ENCODE results near the gene KISS1R.

Gene KISS1R

DNA sequence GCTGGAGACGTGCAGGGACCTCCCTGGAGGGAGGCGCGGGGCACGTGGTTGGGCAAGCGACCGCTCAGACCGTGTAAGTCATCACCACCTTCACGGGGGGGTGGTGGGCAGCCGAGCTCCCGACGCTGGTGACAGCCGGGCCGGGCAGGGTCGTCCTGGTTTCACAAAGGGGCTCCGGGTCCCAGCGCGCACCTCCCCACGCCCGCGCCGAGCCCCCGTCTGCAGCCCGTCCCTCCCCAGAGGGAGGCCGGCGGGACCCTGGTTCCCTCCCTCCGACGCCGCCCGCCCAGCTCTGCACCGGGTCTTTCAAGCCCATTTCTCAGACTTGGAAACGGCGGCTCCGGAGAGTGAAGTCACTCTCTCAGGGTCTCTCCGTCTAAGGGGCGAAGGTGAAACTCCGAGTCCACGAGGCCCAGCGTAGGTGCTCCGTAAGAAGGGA is 8.0 kb downstream of the KISS1R start:
- peak; percentile 87 for DNase-seq

DNA sequence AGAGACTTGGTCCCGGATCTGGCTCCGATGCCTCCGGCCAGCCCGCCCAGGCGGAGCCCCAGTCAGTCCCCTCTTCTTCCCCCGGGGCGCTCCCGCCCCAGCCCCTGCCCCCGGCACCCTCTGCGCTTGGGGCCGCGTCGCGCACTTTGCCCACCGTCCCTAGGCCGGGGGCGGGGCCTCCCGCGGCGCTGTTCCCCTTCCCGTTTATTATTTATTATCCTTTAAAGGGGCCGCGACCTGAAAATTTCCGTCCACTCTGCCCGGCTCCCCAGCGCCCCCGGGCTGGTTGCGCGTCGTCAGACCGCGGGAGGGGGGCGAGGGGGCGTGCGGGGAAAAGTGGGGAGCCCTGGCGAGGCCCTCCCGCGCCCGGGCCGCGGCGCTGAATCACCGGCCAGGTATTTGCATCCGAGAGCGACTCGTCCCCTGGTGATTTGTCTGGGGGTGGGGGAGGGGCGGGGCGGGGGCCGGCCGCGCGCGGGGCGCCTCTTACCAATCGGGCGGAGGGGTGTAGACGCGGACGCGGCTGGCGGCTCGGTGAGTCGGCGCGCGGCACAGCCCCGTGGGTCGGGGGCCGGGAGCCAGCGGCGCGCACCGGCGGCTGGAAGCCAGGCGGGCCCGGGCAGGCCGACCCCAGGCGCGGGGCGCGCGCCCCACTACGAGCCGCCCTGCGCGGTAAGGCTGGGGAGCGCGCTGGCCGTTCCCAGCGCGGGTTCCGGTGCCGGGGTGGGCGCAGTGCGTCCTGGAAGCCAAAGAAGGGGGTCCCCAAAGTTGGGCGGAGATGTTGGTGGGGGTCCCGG is 8.6 kb downstream of the KISS1R start, which contains the start of gene ARID3A:
ARID3A (plus strand) TSS at position 510 of the 797 bp plus-strand sequence. CDS start 3,494 bp downstream, outside the sequence.
- peak; percentile 87 for DNase-seq

DNA sequence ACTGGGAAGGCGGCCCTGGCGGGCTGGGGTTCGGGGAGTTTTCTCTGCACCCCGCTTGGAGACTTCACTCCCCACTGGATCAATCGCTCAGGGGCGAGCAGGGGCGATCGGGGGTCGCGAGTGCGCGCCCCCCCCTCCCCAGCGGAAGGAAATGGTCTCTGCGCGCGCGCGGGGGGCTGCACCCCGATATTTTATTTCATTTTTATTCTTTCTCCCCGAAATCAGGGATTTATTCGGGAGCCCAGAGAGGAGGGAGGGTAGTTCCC is 9.1 kb downstream of the KISS1R start:
- DNase-seq = no peak

DNA sequence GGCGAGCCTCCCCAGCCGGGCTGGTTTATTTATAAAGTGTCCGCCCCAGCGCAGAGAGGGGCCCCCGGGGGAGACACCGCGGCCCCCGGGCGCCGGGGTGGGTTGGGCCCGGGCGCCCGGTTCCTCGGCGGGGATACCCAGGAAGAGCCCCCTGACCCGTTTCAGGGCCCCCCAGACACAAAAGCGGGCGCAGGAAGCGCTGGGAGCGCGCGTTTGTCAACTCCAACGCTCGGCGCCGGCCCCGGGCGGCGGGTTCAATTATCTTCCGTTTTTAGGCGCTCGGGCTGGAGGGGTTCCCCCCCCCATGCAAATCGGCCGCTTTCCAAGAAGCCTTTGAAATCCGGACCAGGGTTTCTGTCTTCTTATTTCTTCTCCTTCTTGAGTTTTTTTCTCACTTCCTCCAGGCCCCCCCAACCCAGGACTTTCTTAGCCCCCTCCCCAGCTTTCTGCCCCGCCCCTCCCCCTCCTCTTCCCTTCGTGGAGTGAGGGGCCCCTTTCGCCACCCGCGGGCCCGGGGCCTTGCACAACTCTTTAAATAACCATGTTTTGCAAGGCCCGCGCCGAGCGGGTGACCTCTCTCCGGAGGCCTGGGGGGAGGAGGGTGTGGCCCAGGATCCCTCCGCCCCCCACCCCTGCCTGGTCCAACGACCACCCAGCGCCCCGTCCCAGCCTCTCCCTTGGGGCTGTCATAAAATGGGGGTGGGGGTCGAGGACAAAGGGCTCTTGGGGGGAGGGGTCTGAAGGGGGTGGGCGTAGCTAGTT is 9.6 kb downstream of the KISS1R start:
- peak; percentile 80 for DNase-seq

DNA sequence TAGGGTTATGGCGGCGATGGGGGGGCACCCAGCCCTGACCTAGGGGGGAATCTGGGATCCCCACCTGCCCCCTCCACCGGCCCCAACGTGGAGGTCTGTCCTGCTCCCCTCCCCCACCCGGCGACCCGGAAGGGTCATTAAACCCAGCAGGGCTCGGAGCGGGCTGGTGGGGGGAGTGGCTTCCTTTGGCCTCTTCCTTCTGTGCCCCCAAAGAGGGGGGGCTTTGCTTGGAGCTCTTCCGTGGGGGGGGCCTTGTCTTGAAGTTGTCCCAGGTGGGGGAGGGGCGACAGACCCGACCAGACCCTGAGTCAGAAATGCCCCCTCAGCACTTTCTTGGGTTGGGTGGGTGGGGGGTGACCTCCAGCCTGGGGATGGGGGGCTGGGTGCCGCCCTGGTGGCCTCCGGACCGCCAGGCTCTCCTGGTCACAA is 10.2 kb downstream of the KISS1R start:
- no peak for DNase-seq

DNA sequence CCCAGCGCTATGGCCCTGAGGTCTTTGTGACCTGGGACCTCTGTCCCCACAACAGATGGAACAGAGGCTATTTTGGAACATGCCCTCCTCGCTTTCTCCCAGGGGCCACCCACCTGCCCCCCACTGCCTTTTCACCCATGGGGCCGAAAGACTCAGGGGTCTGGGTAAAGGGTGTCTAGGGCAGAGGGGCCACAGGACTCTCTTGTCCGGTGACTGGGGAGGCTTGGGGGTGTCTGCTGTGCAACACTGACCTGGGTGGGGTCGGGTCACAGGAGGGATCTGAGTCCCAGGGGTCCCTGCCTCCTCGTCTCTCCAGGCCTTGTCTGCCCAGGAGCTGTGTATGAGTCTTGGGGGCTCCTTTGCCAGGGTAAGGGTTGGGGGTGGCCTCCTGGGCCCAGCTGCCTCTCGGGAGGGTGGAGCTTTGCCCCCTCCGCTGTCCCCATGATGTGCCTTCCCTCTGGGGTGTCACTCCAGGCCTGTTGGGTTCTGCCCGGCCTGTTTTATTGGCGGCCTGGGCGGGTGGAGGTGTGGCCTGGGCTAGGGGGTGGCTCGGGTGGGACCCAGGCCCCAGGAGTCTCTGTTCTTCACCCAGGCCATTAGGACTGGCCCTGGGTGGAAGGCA is 10.8 kb downstream of the KISS1R start:
- DNase-seq = no peak

DNA sequence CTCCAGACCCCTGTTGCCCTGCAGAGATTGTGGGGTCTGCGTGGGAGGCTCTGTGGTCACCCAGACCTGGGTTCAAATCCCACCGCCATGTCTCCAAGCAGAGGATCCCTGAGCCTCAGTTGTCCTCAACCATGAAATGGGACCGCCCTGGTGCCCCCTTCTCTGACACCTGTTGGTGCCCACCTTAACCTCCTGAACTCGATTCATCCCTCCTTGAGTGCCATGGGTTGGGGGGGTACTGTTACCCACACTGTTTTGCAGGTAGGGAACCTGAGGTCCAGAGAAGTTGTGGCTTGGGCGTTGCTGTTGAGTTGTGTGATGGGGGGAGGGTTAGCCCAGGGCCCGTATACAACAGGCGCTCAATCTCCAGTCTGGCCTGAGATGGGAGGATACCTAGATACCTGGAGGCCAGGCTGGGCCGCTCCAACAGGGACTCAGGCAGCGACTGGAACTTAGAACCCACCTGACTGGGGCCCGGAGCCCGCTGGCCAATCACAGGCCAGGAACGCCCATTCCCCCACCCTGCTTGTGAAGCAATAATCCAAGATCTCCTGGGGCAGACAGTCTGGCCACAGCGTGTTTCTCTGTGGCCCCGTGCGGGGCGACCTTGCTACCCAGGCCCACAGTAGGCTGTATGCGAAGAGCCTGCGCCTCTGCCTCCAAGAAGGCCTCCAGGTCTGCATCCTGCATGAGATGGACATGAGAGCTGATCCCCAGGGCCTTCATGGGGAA is 11.5 kb downstream of the KISS1R start:
- DNase-seq = no peak

DNA sequence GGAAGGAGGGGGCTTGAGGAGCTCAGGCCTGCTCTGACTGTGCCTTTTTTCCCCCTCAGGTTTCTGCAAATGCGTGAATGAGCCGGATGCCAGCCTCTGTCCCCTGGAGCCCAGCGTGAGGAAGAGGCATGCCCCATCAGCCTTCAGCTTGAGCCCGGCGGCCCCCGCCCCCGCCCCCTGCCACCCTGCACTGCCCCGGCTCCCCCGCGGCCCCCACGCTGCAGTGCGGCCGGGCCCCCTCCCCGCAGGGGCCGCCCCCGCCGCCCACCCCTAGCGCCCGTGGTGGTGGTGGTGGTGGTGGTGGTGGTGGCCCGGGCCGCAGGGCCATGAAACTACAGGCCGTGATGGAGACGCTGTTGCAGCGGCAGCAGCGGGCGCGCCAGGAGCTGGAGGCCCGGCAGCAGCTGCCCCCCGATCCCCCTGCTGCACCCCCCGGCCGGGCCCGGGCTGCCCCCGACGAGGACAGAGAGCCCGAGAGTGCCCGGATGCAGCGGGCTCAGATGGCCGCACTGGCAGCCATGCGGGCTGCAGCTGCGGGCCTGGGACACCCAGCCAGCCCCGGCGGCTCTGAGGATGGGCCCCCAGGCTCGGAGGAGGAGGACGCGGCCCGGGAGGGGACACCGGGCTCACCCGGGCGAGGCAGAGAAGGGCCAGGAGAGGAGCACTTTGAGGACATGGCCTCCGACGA is 12.2 kb downstream of the KISS1R start:
- DNase-seq = no peak

DNA sequence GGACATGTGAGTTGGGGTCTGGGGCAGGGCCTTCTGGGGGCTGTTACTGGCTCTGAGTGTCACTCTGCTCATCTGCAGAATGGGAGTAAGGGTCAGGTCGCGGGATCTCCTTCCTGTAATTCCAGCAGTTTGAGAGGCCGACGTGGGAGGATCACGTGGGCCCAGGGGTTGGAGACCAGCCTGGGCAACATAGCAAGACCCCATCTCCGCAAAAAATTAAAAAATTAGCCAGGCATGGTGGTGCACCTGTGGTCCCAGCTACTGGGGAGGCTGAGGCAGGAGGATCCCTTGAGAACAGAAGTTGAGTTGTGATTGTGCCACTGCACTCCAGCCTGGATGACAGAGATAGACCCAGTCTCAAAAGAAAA is 12.7 kb downstream of the KISS1R start:
- no peak for DNase-seq

DNA sequence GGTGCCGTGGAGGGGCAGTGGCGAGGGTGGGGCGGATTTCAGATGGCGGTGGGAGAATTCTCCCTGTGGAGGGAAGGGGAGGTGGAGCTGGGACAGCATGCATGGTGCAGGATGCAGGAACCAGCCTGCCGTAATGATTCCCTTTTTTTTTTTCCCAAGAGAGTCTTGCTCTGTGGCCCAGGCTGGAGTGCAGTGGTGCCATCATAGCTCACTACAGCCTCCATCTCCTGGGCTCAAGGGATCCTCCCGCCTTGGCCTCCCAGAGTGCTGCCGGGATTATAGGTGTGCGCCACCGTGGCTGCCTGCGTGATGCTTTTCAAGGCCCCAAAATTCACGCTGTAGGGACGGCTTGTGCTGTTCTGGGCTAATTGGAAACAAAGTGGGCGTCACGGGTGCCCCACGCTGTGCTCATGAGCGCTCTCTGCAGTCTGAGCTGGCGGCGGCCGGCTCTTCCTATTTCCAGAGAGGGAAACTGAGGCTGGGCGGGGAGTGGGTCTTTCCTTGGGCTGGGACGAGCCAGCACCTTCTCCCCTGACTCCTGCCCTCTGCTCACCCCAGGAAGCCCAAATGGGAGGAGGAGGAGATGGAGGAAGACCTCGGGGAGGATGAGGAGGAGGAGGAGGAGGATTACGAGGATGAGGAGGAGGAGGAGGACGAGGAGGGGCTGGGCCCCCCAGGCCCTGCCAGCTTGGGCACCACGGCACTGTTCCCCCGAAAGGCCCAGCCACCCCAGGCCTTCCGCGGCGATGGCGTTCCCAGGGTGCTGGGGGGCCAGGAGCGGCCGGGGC is 14.9 kb downstream of the KISS1R start:
- DNase-seq = no peak

DNA sequence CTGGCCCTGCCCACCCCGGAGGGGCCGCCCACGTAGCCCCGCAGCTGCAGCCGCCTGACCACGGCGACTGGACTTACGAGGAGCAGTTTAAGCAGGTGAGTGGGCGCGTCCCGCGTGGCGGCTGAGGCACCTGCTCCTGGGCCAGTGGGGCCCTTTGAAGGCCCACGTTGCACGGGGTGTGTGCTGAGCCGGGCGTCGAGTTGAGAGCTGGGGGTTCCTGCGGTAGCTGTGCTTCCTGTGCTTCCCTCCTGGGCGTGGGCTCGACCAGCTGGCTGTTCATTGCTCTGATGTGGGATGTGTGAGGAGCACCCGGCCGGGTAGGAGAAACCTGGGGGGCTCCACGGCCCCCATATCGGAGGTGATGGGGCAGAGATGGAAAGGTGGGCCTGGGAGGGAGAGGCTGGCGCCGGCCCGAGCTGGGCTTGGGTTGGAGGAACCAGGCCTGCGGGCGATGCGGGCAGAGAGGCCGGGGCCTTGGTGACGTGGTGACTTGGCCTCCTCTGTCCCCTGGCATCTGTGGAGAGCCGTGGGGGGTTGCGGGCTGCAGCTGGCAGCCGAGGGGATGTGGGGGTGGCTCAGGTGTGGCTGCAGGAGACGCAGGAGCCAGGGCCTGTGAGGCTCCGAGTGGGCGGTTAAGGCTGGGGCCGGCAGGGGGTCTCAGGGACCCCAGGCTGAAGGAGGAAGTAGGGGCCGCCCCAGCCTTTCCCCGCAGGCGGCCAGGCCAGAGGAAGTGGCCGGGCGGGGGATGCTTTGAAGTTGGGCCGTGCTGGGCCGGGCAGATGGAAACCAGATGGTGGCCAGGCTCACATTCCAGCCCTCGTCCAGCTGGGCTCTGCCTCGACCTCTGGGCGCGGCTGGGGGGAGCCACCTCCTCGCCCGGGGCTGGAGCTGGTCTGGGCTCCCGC is 15.8 kb downstream of the KISS1R start:
- DNase-seq = no peak

DNA sequence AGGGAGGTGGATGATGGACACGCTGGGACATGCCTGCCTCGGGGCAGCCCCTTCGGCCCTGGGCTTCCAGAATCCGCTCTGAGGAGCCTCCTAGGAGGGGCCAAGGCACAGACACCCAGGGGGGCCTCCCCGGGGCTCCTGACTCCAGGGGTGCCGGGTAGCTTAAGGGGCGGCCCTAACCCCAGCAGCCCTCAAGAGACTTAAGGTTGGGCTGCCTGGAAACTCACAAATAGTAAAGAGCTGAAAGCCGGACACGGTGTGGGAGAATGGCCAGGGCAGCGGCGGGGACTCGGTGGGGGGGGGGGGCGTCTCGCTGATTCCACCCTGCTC is 16.4 kb downstream of the KISS1R start:
- DNase-seq = no peak

DNA sequence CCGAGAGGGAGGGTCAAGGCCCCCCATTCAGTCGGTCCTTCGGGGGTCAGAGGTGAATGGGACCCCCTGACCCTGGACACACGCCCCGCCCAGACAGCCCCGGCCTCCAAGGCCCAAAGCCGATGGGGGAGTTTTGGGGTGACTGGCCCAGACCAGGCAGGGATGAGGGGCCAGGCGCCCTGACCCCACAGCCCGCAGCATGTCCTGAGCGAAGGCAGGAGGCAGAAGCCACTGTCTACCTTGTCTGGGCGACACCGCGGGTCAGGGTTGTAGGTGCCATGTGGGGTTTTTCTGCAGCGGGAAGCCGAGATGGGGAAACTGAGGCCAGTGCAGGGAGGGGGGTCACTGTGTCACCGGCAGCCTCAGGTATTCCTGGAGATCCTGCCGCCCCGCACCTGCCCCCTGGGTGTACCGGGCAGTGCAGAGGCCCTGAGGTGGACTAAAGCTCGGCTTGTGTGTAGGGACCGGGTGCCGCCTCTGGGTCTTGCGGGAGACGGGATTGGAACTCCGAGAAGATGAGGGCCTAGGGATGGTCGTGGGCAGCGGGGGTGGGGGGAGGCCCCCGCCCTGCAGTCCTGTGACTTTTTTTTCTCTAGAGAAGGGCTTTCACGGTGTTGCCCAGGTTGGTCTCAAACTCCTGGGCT is 17.2 kb downstream of the KISS1R start:
- DNase-seq = no peak

DNA sequence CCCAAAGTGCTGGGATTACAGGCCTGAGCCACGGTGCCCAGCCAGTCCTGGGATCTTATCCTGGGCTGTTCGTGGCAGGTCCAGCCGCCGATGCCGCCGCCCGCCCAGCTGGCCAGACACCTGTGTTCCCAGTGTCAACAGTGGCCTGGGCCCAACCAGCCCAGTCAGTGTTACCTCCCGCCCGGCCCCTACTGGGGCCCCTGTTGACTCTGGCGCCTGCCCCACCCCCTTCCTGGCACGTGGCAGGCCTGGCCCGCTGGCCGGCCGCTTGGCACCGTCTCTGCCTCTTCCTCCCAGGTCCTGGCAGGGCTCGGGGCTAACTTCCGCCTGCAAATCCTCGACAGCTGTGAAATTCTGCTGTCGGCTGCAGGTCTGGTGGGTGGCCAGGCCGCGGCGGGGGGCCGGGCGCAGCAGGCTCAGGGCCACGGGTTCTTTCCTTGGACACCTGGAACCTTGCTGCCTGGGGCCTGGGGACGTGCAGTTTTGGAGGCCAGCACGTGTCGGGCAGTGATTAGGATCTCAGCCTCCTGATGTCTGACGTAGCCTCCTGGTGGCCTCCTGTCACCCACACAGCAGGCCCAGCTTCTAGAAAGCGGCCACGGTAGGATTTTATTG is 17.8 kb downstream of the KISS1R start:
- DNase-seq = peak; percentile 85

DNA sequence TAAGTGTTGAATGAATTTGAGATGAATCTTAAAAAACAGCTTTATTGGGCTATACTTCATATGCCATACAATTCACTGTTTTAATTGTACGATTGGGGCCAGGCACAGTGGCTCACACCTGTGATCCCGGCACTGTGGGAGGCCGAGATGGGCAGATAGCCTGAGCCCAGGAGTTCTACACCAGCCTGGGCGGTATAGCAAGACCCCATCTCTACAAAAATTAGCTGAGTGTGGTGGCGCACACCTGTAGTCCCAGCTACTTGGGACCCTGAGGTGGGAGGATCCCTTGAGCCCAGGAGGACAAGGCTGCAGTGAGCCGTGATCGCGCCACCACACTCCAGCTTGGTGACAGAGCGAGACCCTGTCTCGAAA is 19.0 kb downstream of the KISS1R start:
- no peak for DNase-seq

DNA sequence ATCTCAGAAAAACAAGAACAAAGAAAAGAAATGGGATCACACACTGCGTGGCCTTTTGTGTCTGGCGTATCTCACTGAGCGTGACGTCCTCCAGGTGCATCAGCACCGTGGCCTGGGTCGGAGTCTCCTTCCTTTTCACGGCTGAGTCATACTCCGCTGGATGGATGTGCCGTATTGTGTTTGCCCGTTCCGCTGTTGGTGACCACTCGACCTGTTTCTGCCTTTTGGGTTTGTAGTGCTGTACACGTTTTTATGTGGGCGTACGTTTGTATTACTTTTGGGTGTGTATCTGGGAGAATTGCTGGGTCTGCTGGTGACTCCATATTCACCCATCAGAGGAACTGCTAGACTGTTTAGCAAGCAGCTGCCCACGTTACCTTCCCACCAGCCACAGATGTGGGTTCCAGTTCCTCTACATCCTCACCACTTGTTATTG is 20.1 kb downstream of the KISS1R start:
- no peak for DNase-seq

DNA sequence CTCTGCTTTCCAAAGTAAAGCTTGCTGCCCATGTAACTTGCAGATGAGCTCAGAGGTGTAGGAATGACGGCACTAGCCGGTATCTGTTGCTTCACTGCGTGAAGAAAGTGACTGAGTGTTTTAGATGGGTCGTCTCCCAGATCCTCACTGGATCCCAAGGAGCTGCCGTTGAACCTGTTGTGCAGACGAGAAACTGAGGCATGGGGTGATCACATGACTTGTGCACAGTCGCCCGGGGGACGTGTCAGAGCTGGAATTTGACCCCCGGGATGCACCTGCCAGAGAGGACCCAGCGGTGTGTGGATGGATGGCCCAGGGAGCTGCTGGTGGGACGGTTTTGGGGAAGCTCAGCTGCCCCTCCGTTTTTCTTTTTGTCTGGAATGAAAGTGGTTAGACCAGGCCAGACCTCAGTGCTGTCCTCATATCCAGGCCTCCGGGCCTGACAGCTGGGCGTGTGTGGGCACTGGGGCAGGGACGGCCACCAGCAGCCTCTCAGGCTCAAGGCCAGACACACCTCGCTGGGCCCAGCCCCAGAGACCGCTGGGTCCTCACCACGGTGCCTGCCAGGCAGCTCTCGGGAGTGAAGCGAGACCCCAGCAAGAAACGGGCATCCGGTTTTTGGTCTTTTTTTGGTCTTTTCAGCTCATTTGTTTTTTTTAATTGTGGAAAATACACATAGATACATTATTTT is 21.2 kb downstream of the KISS1R start:
- no peak for DNase-seq

DNA sequence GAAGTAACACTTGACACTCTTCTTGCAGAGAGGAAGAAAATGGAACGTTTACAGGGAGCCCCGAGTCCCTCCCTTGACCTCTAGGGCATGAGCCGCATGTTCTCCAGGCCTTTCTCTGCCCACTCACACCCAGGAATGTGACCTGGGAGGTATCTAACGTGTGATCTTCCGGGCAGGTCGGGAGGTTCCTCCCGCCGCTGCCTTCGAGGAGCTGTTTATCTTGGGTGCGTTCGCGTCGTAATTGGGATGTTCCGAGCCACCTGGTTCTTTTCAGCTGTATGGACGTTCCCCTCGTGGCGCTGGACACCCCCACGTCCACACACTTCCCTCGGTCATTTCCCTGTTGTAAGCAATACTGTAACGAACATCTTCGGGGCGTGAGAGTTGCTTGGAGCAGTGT is 22.3 kb downstream of the KISS1R start:
- no peak for DNase-seq

DNA sequence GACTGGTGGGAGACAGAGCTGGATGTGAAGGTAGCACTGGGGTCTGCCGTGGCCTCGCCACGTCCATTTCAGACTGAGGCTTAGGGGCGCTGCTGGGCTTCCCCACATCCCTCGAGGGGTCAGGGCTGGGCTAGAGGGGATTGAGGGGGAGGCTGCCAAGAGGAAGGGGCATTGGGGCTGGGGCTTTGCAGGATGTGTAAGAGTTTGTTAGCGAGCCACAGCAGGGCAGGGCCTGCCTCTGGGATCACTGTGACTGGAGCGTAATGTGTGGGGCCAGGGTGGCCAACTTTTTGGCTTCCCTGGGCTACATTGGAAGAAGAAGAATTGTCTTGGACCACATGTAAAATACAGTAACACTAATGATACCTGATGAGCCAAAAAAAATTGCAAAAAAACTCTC is 22.8 kb downstream of the KISS1R start:
- no peak for DNase-seq

Data from GF-D8 (cell line).